ENCODE data around the gene ZSWIM3. TPM values are rescaled to one million over a fixed set of nuclear protein-coding genes. Genes with fewer than 3 reads are reported as not detected.

Gene ZSWIM3
- total RNA-seq, 4 donors from 2014 or later, result 1.3 to 3.3 (median 2.1) TPM

DNA sequence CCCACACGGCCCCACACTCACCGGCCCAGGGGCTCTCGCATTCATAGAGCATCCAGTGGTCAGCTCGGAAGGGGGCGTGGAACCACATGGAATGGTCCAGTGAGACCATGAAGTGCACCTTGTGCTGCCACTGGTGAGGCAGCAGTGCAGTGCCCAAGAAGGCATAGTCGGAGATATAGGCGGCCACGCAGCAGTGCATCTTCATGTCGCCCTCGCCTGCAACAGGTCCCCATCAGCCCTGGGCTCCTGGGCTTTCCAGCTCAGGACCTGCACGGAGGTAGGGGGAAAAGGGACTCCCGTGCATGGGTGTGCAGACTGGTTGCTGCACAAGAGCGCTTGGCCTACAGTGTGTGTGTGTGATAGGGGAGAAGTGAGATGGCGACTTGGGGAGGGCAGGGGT is 13.9 kb upstream of the ZSWIM3 start:
- no peak for DNase-seq
- intact Hi-C loops (cut with DNase I; ENCODE audit: low total_unique reads), result no loop called here
- peaks cover 27 to 50% of the 10 kb centered on the region in 2 donors for H3K4me1 ChIP-seq

GRCh38 chr20:45845452-45845851 is 12.0 kb upstream of the ZSWIM3 start:
- H3K36me3 ChIP-seq, result peaks cover 0 to 72% of the 10 kb centered on the region in 2 donors
- H3K4me3 ChIP-seq, result no peak overlapping the region
- peak overlapping the region in 3 of 4 donors; percentile 14 to 95 (median 42) for H3K27ac ChIP-seq
- in situ Hi-C loops (cut with MboI; ENCODE audit: low sequenced_read_pairs in 4 of 4) (no loop called here), intact Hi-C loops (cut with DNase I; ENCODE audit: low total_unique reads) (no loop called here)
- peaks cover 23 to 44% of the 10 kb centered on the region in 2 donors for H3K4me1 ChIP-seq
- no peak for ATAC-seq
- H3K9me3 ChIP-seq, result no peaks in the 10 kb centered on the region
- DNase-seq, result no peak
- no peaks in the 10 kb centered on the region for H3K27me3 ChIP-seq
- TF ChIP-seq POLR2A (IDR thresholded peaks at IDR 0.05), result no peak
- TF ChIP-seq, protein P1, sequence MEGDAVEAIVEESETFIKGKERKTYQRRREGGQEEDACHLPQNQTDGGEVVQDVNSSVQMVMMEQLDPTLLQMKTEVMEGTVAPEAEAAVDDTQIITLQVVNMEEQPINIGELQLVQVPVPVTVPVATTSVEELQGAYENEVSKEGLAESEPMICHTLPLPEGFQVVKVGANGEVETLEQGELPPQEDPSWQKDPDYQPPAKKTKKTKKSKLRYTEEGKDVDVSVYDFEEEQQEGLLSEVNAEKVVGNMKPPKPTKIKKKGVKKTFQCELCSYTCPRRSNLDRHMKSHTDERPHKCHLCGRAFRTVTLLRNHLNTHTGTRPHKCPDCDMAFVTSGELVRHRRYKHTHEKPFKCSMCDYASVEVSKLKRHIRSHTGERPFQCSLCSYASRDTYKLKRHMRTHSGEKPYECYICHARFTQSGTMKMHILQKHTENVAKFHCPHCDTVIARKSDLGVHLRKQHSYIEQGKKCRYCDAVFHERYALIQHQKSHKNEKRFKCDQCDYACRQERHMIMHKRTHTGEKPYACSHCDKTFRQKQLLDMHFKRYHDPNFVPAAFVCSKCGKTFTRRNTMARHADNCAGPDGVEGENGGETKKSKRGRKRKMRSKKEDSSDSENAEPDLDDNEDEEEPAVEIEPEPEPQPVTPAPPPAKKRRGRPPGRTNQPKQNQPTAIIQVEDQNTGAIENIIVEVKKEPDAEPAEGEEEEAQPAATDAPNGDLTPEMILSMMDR (IDR thresholded peaks at IDR 0.05 in 4 of 5, conservative IDR thresholded peaks at IDR 0.05 in 1 of 5), result no peak

More for the DNA sequence above, 13.9 kb upstream of the ZSWIM3 start:
- ATAC-seq, result no peak
- H3K4me3 ChIP-seq, result no peak overlapping the region
- no peaks in the 10 kb centered on the region for H3K27me3 ChIP-seq
- no peak for TF ChIP-seq POLR2A (IDR thresholded peaks at IDR 0.05)
- TF ChIP-seq, protein P1 (IDR thresholded peaks at IDR 0.05 in 4 of 5, conservative IDR thresholded peaks at IDR 0.05 in 1 of 5), result no peak
- H3K36me3 ChIP-seq, result peaks cover 0 to 75% of the 10 kb centered on the region in 2 donors
- peak overlapping the region; percentile 61 to 96 (median 84) for H3K27ac ChIP-seq
- in situ Hi-C loops (cut with MboI; ENCODE audit: low sequenced_read_pairs in 4 of 4), result no loop called here
- H3K9me3 ChIP-seq, result no peaks in the 10 kb centered on the region

DNA sequence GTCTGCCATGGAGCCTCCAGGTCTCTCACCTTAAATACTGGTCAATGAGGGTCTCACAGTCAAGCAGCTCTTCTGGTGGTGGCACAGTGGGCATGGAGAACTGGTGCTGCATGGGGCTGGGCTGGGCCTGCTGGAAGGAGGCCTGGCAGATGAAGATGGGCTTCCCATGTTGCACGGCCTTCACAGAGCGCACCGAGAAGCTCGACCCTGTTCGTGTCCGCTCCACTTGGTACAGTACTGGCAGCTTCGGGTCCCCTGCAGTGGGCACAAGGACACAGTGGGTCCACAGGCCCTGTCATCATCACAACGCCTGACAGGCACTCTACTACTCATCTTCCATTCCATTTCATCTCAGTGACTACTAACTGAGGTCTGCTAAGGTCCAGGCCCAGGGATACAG is 9.0 kb upstream of the ZSWIM3 start:
- no peak overlapping the region for H3K4me3 ChIP-seq
- no peak for ATAC-seq
- H3K36me3 ChIP-seq, result peaks cover 0 to 51% of the 10 kb centered on the region in 2 donors
- no peak for DNase-seq
- intact Hi-C loops (cut with DNase I; ENCODE audit: low total_unique reads), result no loop called here
- H3K27ac ChIP-seq, result peak overlapping the region in 1 of 4 donors; percentile 31
- H3K27me3 ChIP-seq, result no peaks in the 10 kb centered on the region
- peaks cover 3 to 17% of the 10 kb centered on the region in 2 donors for H3K4me1 ChIP-seq
- in situ Hi-C loops (cut with MboI; ENCODE audit: low sequenced_read_pairs in 4 of 4), result no loop called here
- H3K9me3 ChIP-seq, result no peaks in the 10 kb centered on the region
- TF ChIP-seq, protein P1 (IDR thresholded peaks at IDR 0.05 in 4 of 5, conservative IDR thresholded peaks at IDR 0.05 in 1 of 5), result no peak
- no peak for TF ChIP-seq POLR2A (IDR thresholded peaks at IDR 0.05)

- ATAC-seq, result no peak
- Histone ChIP-seq H3K4me1 (peaks cover 0 to 10% of the 10 kb centered on the region in 2 donors), H3K27me3 (no peaks in the 10 kb centered on the region), H3K4me3 (no peak overlapping the region), H3K27ac (peak overlapping the region in 1 of 4 donors; percentile 31), H3K36me3 (peaks cover 0 to 51% of the 10 kb centered on the region in 2 donors), H3K9me3 (no peaks in the 10 kb centered on the region)
- TF ChIP-seq, protein P1 (IDR thresholded peaks at IDR 0.05 in 4 of 5, conservative IDR thresholded peaks at IDR 0.05 in 1 of 5), result no peak
- no peak for TF ChIP-seq POLR2A (IDR thresholded peaks at IDR 0.05)
- intact Hi-C loops (cut with DNase I; ENCODE audit: low total_unique reads) (no loop called here), in situ Hi-C loops (cut with MboI; ENCODE audit: low sequenced_read_pairs in 4 of 4) (no loop called here)
- no peak for DNase-seq
Observed at GRCh38 chr20:45848969-45849582, 8.3 kb upstream of the ZSWIM3 start.

All from gastrocnemius medialis (tissue), 4 donors.